B cell (primary cell): ENCODE measurements around the gene RNF181. TPM values are rescaled to one million over a fixed set of nuclear protein-coding genes. Genes with fewer than 3 reads are reported as not detected.
A peak's percentile ranks its signal among the peaks of the same experiment; 100 is the strongest.

Experiments
- ATAC-seq: fragments of 200-7000 bp; cut with Tn5 transposase; one replicate; pipeline ENCODE4 v1.10.0; 2021; ENCODE audit warnings: low read depth, mild to moderate bottlenecking, moderate number of reproducible peaks, moderate library complexity
- CTCF ChIA-PET: fragments of 350-600 bp; sonication (Branson Sonifier 250); formaldehyde crosslinking; loops from one replicate; lab custom pipeline; 2021; ENCODE audit warnings: antibody characterized with exemption, inconsistent platforms; lab: Charles Lee
- POLR2A ChIA-PET: fragments of 350-600 bp; sonication (Branson Sonifier 250); formaldehyde crosslinking; loops from one replicate; lab custom pipeline; 2021; ENCODE audit warnings: antibody characterized with exemption; lab: Charles Lee
- DNase-seq: peaks from one replicate; pipeline ENCODE4 v3.0.0; 2013
- H2AFZ ChIP-seq: 2 replicates; pipeline ENCODE4 v1.6.1; 2012; ENCODE audit warnings: mild to moderate bottlenecking, low read depth, low read length; ENCODE audit not compliant: insufficient read depth, poor library complexity, severe bottlenecking
- H3K27ac ChIP-seq, 2 donors: 1 replicate in 1 of 2; 2 replicates in 1 of 2; pipeline ENCODE4 v1.5.1; 2012 to 2013; ENCODE audit warnings: low read length in 2 of 2, mild to moderate bottlenecking in 2 of 2, moderate library complexity in 1 of 2
- H3K27me3 ChIP-seq, 4 experiments: fragments of 200-600 bp in 1 of 4; sonication (generic) in 1 of 4; replicated peaks in 1 of 4; 1 replicate in 2 of 4; 2 replicates in 2 of 4; pipeline versions ENCODE4 v1.6.1 to v1.7.0; 2013 to 2016; ENCODE audit warnings: low read length in 3 of 4, mild to moderate bottlenecking in 2 of 4, mixed read lengths in 1 of 4, moderate library complexity in 1 of 4; ENCODE audit not compliant: insufficient read depth in 4 of 4, control insufficient read depth in 3 of 4; ENCODE audit errors: control extremely low read depth in 1 of 4
- H3K36me3 ChIP-seq, 2 experiments: replicated peaks in 1 of 2; 1 replicate in 1 of 2; 2 replicates in 1 of 2; pipeline versions ENCODE4 v1.6.1 to v1.7.1; 2013; ENCODE audit warnings: low read length in 1 of 2; ENCODE audit not compliant: insufficient read depth in 2 of 2, control insufficient read depth in 1 of 2; ENCODE audit errors: control extremely low read depth in 1 of 2, extremely low read depth in 1 of 2
- H3K4me1 ChIP-seq, 2 donors: fragments of 200-600 bp in 1 of 2; sonication (generic) in 1 of 2; 1 replicate in 1 of 2; 2 replicates in 1 of 2; pipeline versions ENCODE4 v1.5.1 to v1.6.1; 2013 to 2017; ENCODE audit warnings: low read length in 2 of 2; ENCODE audit not compliant: control insufficient read depth in 2 of 2, insufficient read depth in 2 of 2
- H3K4me2 ChIP-seq: replicated peaks from 2 replicates; pipeline ENCODE3; 2012; ENCODE audit warnings: mild to moderate bottlenecking, low read depth, low read length; ENCODE audit not compliant: poor library complexity, severe bottlenecking
- H3K4me3 ChIP-seq, 5 experiments: fragments of 200-600 bp in 1 of 5; sonication (generic) in 1 of 5; 1 replicate in 3 of 5; 2 replicates in 2 of 5; pipeline versions ENCODE4 v1.5.1 to v1.7.0; 2011 to 2016; ENCODE audit warnings: low read length in 4 of 5, mild to moderate bottlenecking in 4 of 5, low read depth in 2 of 5, control low read depth in 1 of 5, moderate library complexity in 1 of 5; ENCODE audit not compliant: insufficient read depth in 1 of 5; ENCODE audit errors: control extremely low read depth in 1 of 5, extremely low read depth in 1 of 5
- H3K79me2 ChIP-seq: fragments of 200-600 bp; sonication (generic); one replicate; pipeline ENCODE4 v1.6.0; 2016; ENCODE audit warnings: low read length; ENCODE audit not compliant: control insufficient read depth, insufficient read depth
- H3K9ac ChIP-seq: fragments of 200-600 bp; sonication (generic); 2 replicates; pipeline ENCODE4 v1.6.1; 2017; ENCODE audit warnings: mild to moderate bottlenecking, low read length, moderate library complexity
- H3K9me3 ChIP-seq, 3 donors: one replicate each; pipeline versions ENCODE4 v1.6.1 to v1.7.1; 2013; ENCODE audit warnings: low read length in 2 of 3; ENCODE audit not compliant: control insufficient read depth in 2 of 3, insufficient read depth in 1 of 3; ENCODE audit errors: control extremely low read depth in 1 of 3
- H4K20me1 ChIP-seq: 2 replicates; pipeline ENCODE4 v1.6.0; 2012; ENCODE audit warnings: mild to moderate bottlenecking, low read length; ENCODE audit not compliant: insufficient read depth, control insufficient read depth, poor library complexity, severe bottlenecking
- H3K27ac Mint-ChIP-seq: one replicate; pipeline ENCODE4 v1.8.0; 2021; ENCODE audit warnings: mixed read lengths
- H3K27me3 Mint-ChIP-seq: one replicate; pipeline ENCODE4 v1.8.0; 2021; ENCODE audit warnings: mixed read lengths
- H3K4me1 Mint-ChIP-seq: one replicate; pipeline ENCODE4 v1.8.0; 2021; ENCODE audit warnings: mixed read lengths
- H3K4me3 Mint-ChIP-seq: one replicate; pipeline ENCODE4 v1.8.0; 2021; ENCODE audit warnings: mixed read lengths
- H3K9me3 Mint-ChIP-seq: one replicate; pipeline ENCODE4 v1.8.0; 2022; ENCODE audit warnings: mixed read lengths; ENCODE audit not compliant: insufficient read depth
- CTCF ChIP-seq: fragments of 200-600 bp; IDR thresholded peaks from one replicate; pipeline ENCODE4 v1.8.0; 2022; ENCODE audit warnings: antibody characterized with exemption, mild to moderate bottlenecking
- EZH2 ChIP-seq: IDR thresholded peaks from 2 replicates; pipeline ENCODE4 v1.6.1; 2012; ENCODE audit warnings: borderline replicate concordance, low read depth, mild to moderate bottlenecking, moderate library complexity, low read length; ENCODE audit not compliant: insufficient read depth, poor library complexity, severe bottlenecking
- WGBS: methylation state at CpG from one replicate; pipeline ENCODE4 v1.1.5; 2013; ENCODE audit warnings: missing lambda C conversion rate; ENCODE audit not compliant: insufficient coverage; 5-methylcytosine and 5-hydroxymethylcytosine counted together
- intact Hi-C: fragments of 100-400 bp; cut with micrococcal nuclease; formaldehyde crosslinking; loops from one replicate; pipeline ENCODE4 v1.10.0; 2022
- polyA plus RNA-seq: library from polyadenylated mRNA; depleted of rRNA; stranded (reverse); fragments of >200 nt; gene quantifications from 2 replicates; pipeline ENCODE4 v1.2.3, GENCODE V29; 2012
- total RNA-seq, 2 donors: library from RNA; stranded (reverse); fragments of 120-200 nt in 1 of 2; gene quantifications; 1 replicate in 1 of 2; 2 replicates in 1 of 2; pipeline versions ENCODE4 v1.2.3 to v1.2.4, GENCODE V29; 2013 to 2022

The RNF181 gene
- total and polyA plus RNA-seq, 2 donors (not counting 1 experiment from before 2014, with no cell fraction given): 76.6 to 151 TPM

GRCh38 chr2:85611217-85611704, 15.7 kb downstream of the RNF181 start:
- intact Hi-C loops: loop anchor here (10.0 kb wide), 1 partner anchor 494 kb away; the partner anchor contains the start of genes POLR1A and PTCD3
- Mint-ChIP-seq H3K4me1 (peaks cover 33% of the 10 kb centered on the region), H3K4me3 (peak overlapping the region; percentile 98), H3K9me3 (no peaks in the 10 kb centered on the region), H3K27me3 (no peaks in the 10 kb centered on the region), H3K27ac (peak overlapping the region; percentile 95)
- Histone ChIP-seq H3K36me3 (peaks cover 0 to 24% of the 10 kb centered on the region in 2 experiments), H3K4me2 (peak overlapping the region; percentile 76), H3K27me3 (no peaks in the 10 kb centered on the region), H3K4me1 (peaks cover 11 to 25% of the 10 kb centered on the region in 2 donors), H3K27ac (peak overlapping the region; percentile 21 to 83), H3K9me3 (no peaks in the 10 kb centered on the region), H3K4me3 (peak overlapping the region; percentile 72 to 88 (median 76)), H3K9ac (peak overlapping the region; percentile 80), H3K79me2 (peaks cover 20% of the 10 kb centered on the region), H4K20me1 (peaks cover 24% of the 10 kb centered on the region), H2AFZ (peak overlapping the region; percentile 89)
- WGBS: 11% methylated on average over 23 of the region's 24 CpGs
- ChIA-PET CTCF (interaction anchor here (0.6 to 2.5 kb wide), 5 partner anchors 8 to 59 kb away, joined by 3 to 6 read pairs (median 4); partner anchors contain the start of gene TMEM150A), POLR2A (interaction anchor here (0.5 to 1.4 kb wide), 6 partner anchors 8 to 219 kb away, joined by 3 to 11 read pairs (median 6); partner anchors contain the start of genes MAT2A, RNF181, SH2D6 and TMEM150A)
- ATAC-seq: no peak
- TF ChIP-seq EZH2 (no peak), CTCF (no peak)
- DNase-seq: no peak
